Naive B cell (primary cell): ENCODE results near the gene RUVBL2. TPM values are rescaled to one million over a fixed set of nuclear protein-coding genes. Genes with fewer than 3 reads are reported as not detected.
A peak's percentile ranks its signal among the peaks of the same experiment; 100 is the strongest.
"Not testable (repeated sequence)": the region's sequence is repeated elsewhere in the genome, so short reads cannot be mapped to it uniquely, and the experiment has no call there.

Experiments used
- ATAC-seq, 2 donors: fragments of 150-1000 bp; cut with Tn5 transposase; 2 replicates each; pipeline ENCODE4 v1.10.0; 2021; ENCODE audit warnings: low read depth in 2 of 2, mild to moderate bottlenecking in 2 of 2, moderate library complexity in 2 of 2
- DNase-seq: peaks from one replicate; pipeline ENCODE4 v3.0.0; 2022
- H3K27ac Mint-ChIP-seq, 6 donors: one replicate each; pipeline ENCODE4 v1.8.0; 2020 to 2022; ENCODE audit warnings: mild to moderate bottlenecking in 6 of 6, mixed read lengths in 6 of 6, moderate library complexity in 5 of 6, inconsistent platforms in 2 of 6
- H3K27me3 Mint-ChIP-seq, 3 donors: one replicate each; pipeline ENCODE4 v1.8.0; 2021 to 2022; ENCODE audit warnings: mixed read lengths in 3 of 3, mild to moderate bottlenecking in 1 of 3
- H3K36me3 Mint-ChIP-seq, 2 donors: one replicate each; pipeline ENCODE4 v1.8.0; 2020 to 2022; ENCODE audit warnings: mixed read lengths in 2 of 2, inconsistent platforms in 1 of 2, mild to moderate bottlenecking in 1 of 2
- H3K4me1 Mint-ChIP-seq, 3 donors: one replicate each; pipeline ENCODE4 v1.8.0; 2020 to 2022; ENCODE audit warnings: mixed read lengths in 3 of 3, inconsistent platforms in 1 of 3, mild to moderate bottlenecking in 1 of 3, moderate library complexity in 1 of 3
- H3K4me3 Mint-ChIP-seq, 8 donors: one replicate each; pipeline ENCODE4 v1.8.0; 2020 to 2022; ENCODE audit warnings: mild to moderate bottlenecking in 8 of 8, mixed read lengths in 8 of 8, moderate library complexity in 8 of 8, inconsistent platforms in 2 of 8
- H3K9me3 Mint-ChIP-seq, 7 donors: one replicate each; pipeline ENCODE4 v1.8.0; 2020 to 2022; ENCODE audit warnings: mixed read lengths in 7 of 7, mild to moderate bottlenecking in 5 of 7, inconsistent platforms in 2 of 7, moderate library complexity in 1 of 7
- polyA plus RNA-seq, 6 donors: library from polyadenylated mRNA; unstranded; fragments of 300-500 nt; fragmentation: Illumina TruSeq; gene quantifications; one replicate each; pipeline ENCODE4 v1.2.3, GENCODE V29; 2021; ENCODE audit warnings: low read depth in 6 of 6

RUVBL2 gene
- polyA plus RNA-seq, 6 donors from 2014 or later, result 39.7 to 63.2 (median 50.0) TPM

DNA sequence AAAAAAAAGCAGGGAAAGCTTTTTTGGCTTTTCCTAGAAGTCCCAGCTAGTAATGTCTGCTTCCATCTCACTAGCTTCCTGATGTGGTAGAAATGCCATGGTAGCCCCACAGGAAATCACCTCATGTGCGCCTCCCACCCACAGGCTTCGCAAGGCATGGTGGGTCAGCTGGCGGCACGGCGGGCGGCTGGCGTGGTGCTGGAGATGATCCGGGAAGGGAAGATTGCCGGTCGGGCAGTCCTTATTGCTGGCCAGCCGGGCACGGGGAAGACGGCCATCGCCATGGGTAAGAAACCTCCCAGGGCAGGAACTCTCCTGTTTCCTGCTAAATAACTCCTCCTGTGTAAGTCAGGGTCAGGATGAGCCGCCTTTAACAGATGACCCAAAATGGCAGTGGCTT is 10.4 kb downstream of the RUVBL2 start:
- DNase-seq (no peak), ATAC-seq (no peak)
- Mint-ChIP-seq H3K27me3 (no peaks in the 10 kb centered on the region), H3K4me1 (peaks cover 0 to 7% (median 6%) of the 10 kb centered on the region in 3 donors), H3K4me3 (no peak overlapping the region), H3K36me3 (peaks cover 0 to 6% of the 10 kb centered on the region in 2 donors), H3K9me3 (no peaks in the 10 kb centered on the region), H3K27ac (no peak overlapping the region)

DNA sequence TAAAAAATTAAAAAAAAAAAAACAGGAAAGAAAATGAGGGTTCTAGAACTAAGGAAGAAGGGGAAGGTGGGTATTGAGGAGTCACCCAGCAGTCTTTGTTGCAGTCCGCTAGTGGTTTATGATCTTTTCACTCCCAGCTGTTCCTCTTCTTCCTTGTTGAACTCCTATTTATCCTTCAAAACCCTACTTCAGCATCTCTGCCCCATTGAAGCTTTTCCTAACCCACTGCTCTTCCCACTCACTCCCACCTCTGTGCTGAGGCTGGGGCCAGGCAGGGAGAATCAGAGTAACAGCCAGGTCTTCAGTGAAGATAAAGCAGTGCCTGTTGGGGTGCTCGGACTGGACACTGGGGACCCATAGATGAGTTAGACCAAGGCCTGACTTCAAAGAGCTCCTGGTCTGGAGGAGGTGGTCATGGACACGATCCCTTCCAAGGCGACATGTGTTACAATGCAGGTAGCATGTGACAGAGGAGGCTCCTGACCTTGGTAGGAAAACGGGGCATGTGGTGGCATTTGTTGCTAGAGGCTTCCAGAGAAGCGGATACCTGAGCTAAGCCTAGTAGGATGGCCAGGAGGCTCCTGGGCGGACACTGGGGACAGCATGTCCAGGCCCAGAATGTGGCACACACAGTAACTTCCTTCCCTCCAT is 11.4 kb downstream of the RUVBL2 start:
- H3K4me1 Mint-ChIP-seq, result no peaks in the 10 kb centered on the region
- ATAC-seq (no peak), DNase-seq (no peak)
- peaks cover 0 to 6% of the 10 kb centered on the region in 2 donors for H3K36me3 Mint-ChIP-seq
- no peak overlapping the region for H3K4me3 Mint-ChIP-seq
- no peaks in the 10 kb centered on the region for H3K9me3 Mint-ChIP-seq
- no peaks in the 10 kb centered on the region for H3K27me3 Mint-ChIP-seq
- no peak overlapping the region for H3K27ac Mint-ChIP-seq

DNA sequence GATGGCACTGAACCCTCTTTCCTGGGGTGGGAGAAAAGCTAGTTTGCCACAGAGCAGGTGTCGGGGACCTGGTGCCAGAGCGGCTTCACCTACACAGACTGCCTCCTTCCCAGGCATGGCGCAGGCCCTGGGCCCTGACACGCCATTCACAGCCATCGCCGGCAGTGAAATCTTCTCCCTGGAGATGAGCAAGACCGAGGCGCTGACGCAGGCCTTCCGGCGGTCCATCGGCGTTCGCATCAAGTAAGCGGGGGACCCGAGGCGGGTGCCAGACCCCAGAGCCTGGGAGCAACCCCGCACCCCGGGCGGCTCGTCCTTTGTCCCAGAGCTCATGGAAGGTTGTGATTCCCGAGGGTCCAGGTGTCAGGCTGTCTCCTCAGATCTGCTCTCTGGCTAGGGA is 13.2 kb downstream of the RUVBL2 start:
- Mint-ChIP-seq H3K4me1 (peaks cover 0 to 4% (median 0%) of the 10 kb centered on the region in 3 donors), H3K4me3 (no peak overlapping the region), H3K27ac (no peak overlapping the region), H3K27me3 (no peaks in the 10 kb centered on the region), H3K36me3 (peaks cover 6 to 9% of the 10 kb centered on the region in 2 donors), H3K9me3 (no peaks in the 10 kb centered on the region)
- ATAC-seq, result no peak
- no peak for DNase-seq

DNA sequence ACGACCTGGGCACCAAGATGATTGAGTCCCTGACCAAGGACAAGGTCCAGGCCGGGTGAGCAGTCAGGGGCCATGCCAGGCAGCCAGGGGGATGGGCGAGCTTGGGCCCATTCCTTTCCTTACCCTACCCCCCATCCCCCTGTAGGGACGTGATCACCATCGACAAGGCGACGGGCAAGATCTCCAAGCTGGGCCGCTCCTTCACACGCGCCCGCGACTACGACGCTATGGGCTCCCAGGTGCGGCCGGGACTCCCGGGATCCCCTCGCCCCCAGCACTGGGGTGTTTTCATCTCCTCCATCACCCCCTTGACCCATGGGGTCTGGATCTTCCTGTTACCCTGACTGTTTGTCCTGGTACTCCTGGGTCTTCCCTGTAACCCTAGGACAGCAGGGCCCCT is 16.1 kb downstream of the RUVBL2 start:
- H3K9me3 Mint-ChIP-seq, result no peaks in the 10 kb centered on the region
- ATAC-seq, result no peak
- peaks cover 0 to 4% (median 0%) of the 10 kb centered on the region in 3 donors for H3K4me1 Mint-ChIP-seq
- H3K27ac Mint-ChIP-seq, result no peak overlapping the region
- peaks cover 0 to 9% of the 10 kb centered on the region in 2 donors for H3K36me3 Mint-ChIP-seq
- no peak for DNase-seq
- H3K4me3 Mint-ChIP-seq, result no peak overlapping the region
- H3K27me3 Mint-ChIP-seq, result no peaks in the 10 kb centered on the region

DNA sequence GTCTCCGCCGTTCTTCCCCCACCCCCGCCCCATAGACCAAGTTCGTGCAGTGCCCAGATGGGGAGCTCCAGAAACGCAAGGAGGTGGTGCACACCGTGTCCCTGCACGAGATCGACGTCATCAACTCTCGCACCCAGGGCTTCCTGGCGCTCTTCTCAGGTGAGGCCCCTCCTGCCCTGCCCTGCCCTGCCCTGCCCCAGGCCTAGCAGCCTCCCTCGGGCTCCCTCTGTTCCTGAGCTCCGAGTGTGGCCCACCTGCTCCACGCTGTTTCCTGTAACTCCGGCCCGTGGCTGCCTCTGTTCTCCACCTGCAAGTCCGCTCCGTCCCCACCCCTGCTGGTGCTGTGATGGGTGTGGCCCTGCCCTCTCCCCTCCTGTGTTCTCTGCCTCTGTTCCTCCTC is 16.8 kb downstream of the RUVBL2 start:
- H3K4me3 Mint-ChIP-seq, result no peak overlapping the region
- H3K4me1 Mint-ChIP-seq, result peaks cover 0 to 4% (median 0%) of the 10 kb centered on the region in 3 donors
- H3K27ac Mint-ChIP-seq, result no peak overlapping the region
- no peak for ATAC-seq
- H3K36me3 Mint-ChIP-seq, result peaks cover 0 to 9% of the 10 kb centered on the region in 2 donors
- no peaks in the 10 kb centered on the region for H3K9me3 Mint-ChIP-seq
- no peak for DNase-seq
- no peaks in the 10 kb centered on the region for H3K27me3 Mint-ChIP-seq

DNA sequence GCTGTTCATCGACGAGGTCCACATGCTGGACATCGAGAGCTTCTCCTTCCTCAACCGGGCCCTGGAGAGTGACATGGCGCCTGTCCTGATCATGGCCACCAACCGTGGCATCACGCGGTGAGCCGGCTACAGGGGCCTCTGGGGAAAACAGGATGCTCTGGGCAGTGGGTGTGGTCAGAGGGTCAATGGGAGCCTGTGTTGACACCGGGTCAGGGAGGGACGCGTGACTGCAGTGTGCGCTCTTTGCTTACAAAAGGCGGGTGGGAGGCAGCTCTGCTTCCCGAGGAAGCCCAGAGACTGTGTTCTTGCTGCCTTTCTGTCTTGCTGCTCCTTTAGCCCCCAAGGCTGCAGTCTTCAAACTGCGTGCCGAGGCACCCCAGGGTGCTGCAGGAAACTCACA is 17.5 kb downstream of the RUVBL2 start:
- no peak overlapping the region for H3K27ac Mint-ChIP-seq
- peaks cover 0 to 9% of the 10 kb centered on the region in 2 donors for H3K36me3 Mint-ChIP-seq
- peaks cover 0 to 4% (median 0%) of the 10 kb centered on the region in 3 donors for H3K4me1 Mint-ChIP-seq
- no peaks in the 10 kb centered on the region for H3K27me3 Mint-ChIP-seq
- DNase-seq, result no peak
- H3K4me3 Mint-ChIP-seq, result no peak overlapping the region
- no peaks in the 10 kb centered on the region for H3K9me3 Mint-ChIP-seq
- ATAC-seq, result no peak

DNA sequence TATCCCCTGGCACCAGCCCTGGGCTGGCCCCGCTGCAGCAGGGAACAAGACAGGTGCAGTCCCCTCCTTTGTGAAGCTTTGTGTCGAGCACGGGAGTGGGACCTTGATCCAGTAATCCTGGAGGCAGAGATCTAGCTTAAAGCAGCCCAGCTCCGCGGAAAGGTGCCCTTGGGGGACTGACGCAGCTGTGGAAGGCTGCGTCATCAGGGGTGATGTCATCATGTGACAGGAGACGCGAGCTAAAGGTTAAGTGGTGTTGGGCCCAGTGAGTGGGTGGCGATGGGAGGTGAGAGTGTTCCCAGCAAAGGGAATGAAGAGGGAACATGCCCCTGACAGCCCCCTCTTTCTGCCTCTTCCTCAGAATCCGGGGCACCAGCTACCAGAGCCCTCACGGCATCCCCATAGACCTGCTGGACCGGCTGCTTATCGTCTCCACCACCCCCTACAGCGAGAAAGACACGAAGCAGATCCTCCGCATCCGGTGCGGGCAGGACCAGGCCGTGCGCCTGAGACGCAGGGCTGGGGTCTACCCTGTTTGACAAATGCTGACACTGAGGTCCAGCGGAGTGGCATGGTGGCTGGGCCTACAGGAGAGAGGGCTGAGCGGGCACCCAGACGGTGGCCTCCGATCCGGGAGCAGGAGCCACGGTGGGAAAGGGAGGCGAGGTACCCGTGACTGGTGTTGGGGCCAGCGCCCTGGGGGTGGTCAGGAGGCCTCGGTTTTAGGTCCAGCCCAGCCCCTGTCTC is 20.6 kb downstream of the RUVBL2 start:
- H3K4me1 Mint-ChIP-seq, result peaks cover 8 to 16% (median 8%) of the 10 kb centered on the region in 3 donors
- H3K36me3 Mint-ChIP-seq, result peaks cover 0 to 9% of the 10 kb centered on the region in 2 donors
- DNase-seq (no peak), ATAC-seq (no peak)
- no peak overlapping the region for H3K27ac Mint-ChIP-seq
- peak overlapping the region in 2 of 8 donors; percentile 30 to 76 for H3K4me3 Mint-ChIP-seq
- H3K27me3 Mint-ChIP-seq, result peaks cover 0 to 5% (median 0%) of the 10 kb centered on the region in 3 donors
- no peaks in the 10 kb centered on the region for H3K9me3 Mint-ChIP-seq

DNA sequence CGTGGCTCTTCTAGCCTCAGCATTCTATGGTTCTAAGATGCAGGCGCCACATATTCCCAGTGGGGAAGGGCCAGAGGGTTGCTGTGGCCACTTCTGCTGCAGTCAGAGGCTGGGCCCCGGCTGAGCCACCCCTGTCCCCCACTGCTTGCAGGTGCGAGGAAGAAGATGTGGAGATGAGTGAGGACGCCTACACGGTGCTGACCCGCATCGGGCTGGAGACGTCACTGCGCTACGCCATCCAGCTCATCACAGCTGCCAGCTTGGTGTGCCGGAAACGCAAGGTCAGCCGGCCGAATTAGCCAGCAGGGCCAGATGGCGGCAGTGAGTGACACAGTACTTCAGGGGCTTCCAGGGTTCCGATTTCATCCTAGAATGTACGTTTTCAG is 21.2 kb downstream of the RUVBL2 start:
- Mint-ChIP-seq H3K4me1 (peaks cover 12 to 19% (median 12%) of the 10 kb centered on the region in 3 donors), H3K4me3 (peak overlapping the region in 2 of 8 donors; percentile 15 to 62), H3K9me3 (no peaks in the 10 kb centered on the region), H3K36me3 (peaks cover 0 to 9% of the 10 kb centered on the region in 2 donors), H3K27ac (peak overlapping the region in 1 of 6 donors; percentile 47), H3K27me3 (peaks cover 0 to 8% (median 0%) of the 10 kb centered on the region in 3 donors)
- no peak for DNase-seq
- ATAC-seq, result no peak

DNA sequence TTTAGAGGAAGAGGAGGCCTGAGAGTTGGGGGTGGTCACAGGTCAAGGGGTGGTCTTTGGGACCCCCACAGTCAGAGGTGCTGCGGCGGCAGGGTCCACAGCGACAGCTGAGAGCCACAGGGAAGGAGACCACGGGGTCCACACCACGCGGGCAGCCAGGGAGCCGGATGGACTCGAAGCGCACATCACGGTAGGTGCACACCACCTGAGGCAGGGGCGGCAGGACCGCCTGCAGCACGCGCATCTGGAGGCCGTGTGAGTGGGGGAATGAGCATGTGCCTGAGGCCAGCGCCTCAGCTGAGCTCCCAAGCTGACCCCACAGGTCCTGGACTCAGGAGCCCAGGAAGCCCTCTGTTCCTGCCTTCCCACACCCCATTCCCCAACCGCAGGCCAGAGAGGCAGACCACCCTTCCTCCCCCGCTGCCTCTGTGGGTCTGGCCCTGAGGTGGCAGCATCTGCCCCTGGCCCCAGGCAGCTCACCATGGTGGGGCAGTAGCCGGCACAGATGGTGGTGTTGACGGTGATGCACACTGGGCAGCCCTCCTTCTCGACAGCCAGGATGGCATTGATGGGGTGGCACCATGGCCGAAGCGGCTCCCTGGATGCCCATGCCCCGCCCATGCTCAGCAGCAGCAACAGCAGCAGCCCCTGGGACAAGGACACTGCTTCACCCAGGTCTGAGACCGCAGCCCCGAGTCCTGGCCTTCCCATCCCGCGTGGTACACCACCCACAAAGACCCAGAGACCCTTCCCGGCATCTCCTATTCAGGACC is 22.6 kb downstream of the RUVBL2 start:
- no peak for DNase-seq
- Mint-ChIP-seq H3K4me1 (peaks cover 13 to 33% (median 22%) of the 10 kb centered on the region in 3 donors), H3K9me3 (no peaks in the 10 kb centered on the region), H3K27ac (peak overlapping the region in 2 of 6 donors; percentile 52 to 90), H3K27me3 (peaks cover 0 to 8% (median 0%) of the 10 kb centered on the region in 3 donors), H3K36me3 (no peaks in the 10 kb centered on the region), H3K4me3 (peak overlapping the region in 4 of 8 donors; percentile 27 to 75 (median 43))
- no peak for ATAC-seq

DNA sequence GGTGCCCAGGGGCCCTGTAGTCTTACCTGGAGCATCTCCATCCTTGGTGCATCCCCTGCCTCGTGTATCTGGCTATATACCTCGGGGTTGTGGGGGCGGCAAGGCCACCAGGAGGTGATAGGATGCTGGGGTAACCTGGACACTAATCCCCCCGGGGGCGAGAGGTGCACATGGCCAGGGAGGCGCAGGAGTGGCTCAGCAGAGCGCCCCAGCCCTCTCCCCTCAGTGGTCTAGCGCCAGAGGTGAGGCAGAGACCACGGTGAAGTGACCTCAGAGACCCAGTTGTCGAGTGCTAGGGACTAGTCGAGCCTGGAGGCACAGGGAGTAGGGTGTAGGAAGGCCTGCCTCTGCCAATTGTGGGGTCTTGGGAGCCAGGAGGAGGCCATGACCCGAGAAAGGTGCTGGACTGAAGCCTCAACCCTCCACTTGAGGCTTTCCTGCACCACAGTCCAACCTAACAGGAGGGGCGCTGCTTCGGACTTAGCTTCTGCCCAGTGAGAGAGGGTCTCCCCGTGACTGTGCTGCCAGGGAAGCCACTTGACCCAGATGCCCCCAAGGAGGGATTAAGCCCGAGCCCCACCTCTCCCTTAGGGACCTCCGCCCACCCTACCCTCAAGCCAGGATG is 23.5 kb downstream of the RUVBL2 start, which contains the start of gene LHB:
LHB (minus strand) TSS at position 51 of the 625 bp plus-strand sequence; CDS start at position 41, 10 bp downstream.
- ATAC-seq (no peak), DNase-seq (no peak)
- Mint-ChIP-seq H3K27ac (peak within 1 kb of the TSS in 2 of 6 donors; percentile 52 to 60), H3K9me3 (no peaks in the 10 kb centered on the region), H3K36me3 (no peaks in the 10 kb centered on the region), H3K4me1 (peaks cover 15 to 37% (median 25%) of the 10 kb centered on the region in 3 donors), H3K4me3 (peak within 1 kb of the TSS; percentile 84 to 96 (median 91)), H3K27me3 (peaks cover 0 to 8% (median 0%) of the 10 kb centered on the region in 3 donors)

DNA sequence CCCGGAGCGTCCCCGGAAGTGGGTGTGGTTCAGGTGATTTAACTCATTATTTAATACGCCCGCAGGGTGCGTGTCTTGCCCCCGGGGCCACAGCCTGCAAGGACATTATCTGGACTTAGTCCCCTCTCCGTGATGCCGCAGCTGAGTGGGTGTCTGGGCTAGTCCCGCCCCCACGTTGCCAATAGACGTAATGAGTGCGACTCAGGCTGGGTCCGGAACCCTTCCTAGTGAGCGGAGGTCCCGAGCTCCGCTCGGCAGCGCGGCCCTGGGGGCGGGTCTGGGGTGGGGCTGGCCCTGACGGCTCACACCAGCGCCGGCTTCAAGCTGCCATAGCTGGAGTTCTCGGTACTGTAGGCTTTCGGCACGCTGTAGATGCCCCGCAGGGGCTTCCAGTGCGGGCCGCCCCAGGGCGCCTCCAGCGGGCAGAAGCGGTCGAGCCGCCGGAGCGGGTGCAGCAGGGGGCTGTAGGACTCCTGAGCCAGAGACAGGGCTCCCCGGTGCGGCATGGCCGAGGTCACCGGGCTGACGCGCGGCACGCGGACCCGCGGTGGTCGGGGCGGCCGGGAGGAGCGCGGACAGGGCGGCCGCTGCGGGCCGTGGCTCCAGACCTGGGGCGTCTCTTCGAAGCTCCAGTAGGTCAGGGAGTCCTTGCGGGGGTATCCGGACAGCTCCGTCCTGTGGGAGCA is 24.1 kb downstream of the RUVBL2 start:
- no peaks in the 10 kb centered on the region for H3K36me3 Mint-ChIP-seq
- H3K27ac Mint-ChIP-seq, result peak overlapping the region in 1 of 6 donors; percentile 32
- H3K4me1 Mint-ChIP-seq, result peaks cover 15 to 37% (median 25%) of the 10 kb centered on the region in 3 donors
- H3K4me3 Mint-ChIP-seq, result peak overlapping the region; percentile 84 to 96 (median 91)
- H3K9me3 Mint-ChIP-seq, result no peaks in the 10 kb centered on the region
- peak; percentile 62 for DNase-seq
- peak; percentile 89 to 90 for ATAC-seq
- peaks cover 0 to 8% (median 0%) of the 10 kb centered on the region in 3 donors for H3K27me3 Mint-ChIP-seq

DNA sequence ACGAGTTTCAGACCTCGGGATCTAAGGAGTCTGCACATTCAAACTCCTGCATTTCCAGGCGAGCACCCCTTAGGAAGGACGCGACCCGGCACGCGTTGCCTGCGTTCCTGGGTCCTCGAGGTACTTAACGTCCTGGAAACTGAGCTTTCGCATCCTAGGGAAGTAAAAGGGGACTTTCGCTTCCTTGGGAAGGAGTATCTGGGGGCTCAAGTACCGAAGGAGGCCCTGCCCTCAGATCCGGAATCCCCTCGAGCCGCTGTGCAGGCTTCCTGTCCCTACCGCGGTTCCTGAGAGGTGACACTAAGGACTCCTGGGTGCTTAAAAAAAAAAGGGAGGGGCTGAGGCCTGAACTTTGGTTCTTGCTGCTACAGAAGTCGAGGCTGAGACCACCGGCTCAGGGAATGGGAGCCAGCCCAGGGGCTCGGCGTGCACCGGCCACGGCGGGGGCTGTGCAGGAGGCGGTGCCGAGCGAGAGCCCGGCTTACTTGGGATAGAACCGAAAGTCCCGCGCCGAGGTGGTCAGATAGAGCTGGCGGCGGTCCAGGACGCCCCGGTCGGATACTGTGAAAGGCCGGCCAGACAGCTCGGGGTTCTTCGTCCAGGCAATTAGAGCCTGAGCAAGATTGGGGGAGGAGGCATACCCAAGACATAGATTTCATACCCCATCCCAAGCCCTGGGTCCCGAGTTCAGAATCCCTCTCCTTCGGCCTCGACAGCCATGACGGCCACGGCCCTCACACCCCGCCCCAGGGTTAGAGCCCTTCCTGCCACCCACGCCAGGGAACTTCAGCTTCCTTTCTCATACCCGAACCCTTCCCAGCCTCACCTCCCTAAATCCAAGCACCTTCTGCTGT is 24.9 kb downstream of the RUVBL2 start:
- not testable (repeated sequence) for H3K27me3 Mint-ChIP-seq, H3K9me3 Mint-ChIP-seq, H3K36me3 Mint-ChIP-seq
- DNase-seq (peak; percentile 19), ATAC-seq (peak in 1 of 2 donors; percentile 18)
- peak overlapping the region in 3 of 6 donors; percentile 12 to 96 (median 22) for H3K27ac Mint-ChIP-seq
- peaks cover 15 to 37% (median 25%) of the 10 kb centered on the region in 3 donors for H3K4me1 Mint-ChIP-seq
- H3K4me3 Mint-ChIP-seq, result peak overlapping the region; percentile 84 to 96 (median 91)
